ENCODE results near the gene CDH1. TPM values are rescaled to one million over a fixed set of nuclear protein-coding genes. Genes with fewer than 3 reads are reported as not detected.

Gene CDH1
- total and polyA plus RNA-seq, 2 experiments from 2014 or later: 64.1 to 142 TPM

DNA sequence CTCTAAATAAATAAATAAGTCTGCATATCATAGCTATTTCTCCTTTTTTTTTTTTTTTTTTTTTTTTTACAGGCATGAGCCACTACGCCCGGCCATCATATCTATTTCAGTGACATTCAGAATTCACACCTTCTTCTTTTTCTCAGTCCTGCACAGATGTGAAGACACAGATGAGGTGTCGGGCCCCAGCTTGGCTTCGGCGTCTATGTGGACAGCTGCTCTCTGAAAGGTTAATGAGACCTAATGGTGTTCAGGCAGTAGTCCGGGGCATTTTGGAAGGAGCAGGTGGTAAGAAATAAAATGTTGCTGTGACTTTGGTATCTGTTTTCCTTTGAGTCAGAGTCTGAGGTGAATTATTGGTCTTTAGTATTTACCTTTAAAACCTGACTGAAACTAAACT is 129.8 kb downstream of the CDH1 start:
- H3F3A ChIP-seq (replicated peaks; ENCODE audit: low read depth): 0 out of 2 replicates have a peak, but pooled peaks cover 3% of the 10 kb centered on the region
- no peaks in the 10 kb centered on the region for H3K9me3 Mint-ChIP-seq
- no peaks in the 10 kb centered on the region for H3K27me3 ChIP-seq (ENCODE audit: insufficient read depth)
- peaks cover 11% of the 10 kb centered on the region; the same call in 2 of the 3 replicates for H3K36me3 Mint-ChIP-seq (ENCODE audit: low read depth)
- H3K79me2 ChIP-seq (replicated peaks; ENCODE audit: insufficient read depth): no peaks in the 10 kb centered on the region
- H3K4me1 Mint-ChIP-seq: peaks cover 11% of the 10 kb centered on the region; the same call in 2 of the 3 replicates
- no peak overlapping the region for H3K4me3 ChIP-seq
- no peak for DNase-seq (ENCODE audit: low spot score)
- ATAC-seq: no peak
- no peaks in the 10 kb centered on the region for H4K20me1 ChIP-seq (replicated peaks; ENCODE audit: insufficient read depth)
- H3K4me3 Mint-ChIP-seq: no peak overlapping the region
- no peak overlapping the region; the same call in 1 of the 2 replicates for H3K27ac Mint-ChIP-seq
- no peak for TF ChIP-seq CTCF (conservative IDR thresholded peaks at IDR 0.05; ENCODE audit: low read depth in 2 of 2)
- no peak for TF ChIP-seq CREB1 (CRISPR knock-in tag; IDR thresholded peaks at IDR 0.05; ENCODE audit: low read depth)
- no peak for TF ChIP-seq JUNB (IDR thresholded peaks at IDR 0.05; ENCODE audit: unreplicated experiment)
- no peak for TF ChIP-seq POLR2AphosphoS5 (IDR thresholded peaks at IDR 0.05; ENCODE audit: low read depth)
- TF ChIP-seq, protein P1, sequence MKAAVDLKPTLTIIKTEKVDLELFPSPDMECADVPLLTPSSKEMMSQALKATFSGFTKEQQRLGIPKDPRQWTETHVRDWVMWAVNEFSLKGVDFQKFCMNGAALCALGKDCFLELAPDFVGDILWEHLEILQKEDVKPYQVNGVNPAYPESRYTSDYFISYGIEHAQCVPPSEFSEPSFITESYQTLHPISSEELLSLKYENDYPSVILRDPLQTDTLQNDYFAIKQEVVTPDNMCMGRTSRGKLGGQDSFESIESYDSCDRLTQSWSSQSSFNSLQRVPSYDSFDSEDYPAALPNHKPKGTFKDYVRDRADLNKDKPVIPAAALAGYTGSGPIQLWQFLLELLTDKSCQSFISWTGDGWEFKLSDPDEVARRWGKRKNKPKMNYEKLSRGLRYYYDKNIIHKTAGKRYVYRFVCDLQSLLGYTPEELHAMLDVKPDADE (IDR thresholded peaks at IDR 0.05): no peak
- no peak for TF ChIP-seq ZNF331 (CRISPR knock-in tag; IDR thresholded peaks at IDR 0.05; ENCODE audit: low read depth)
- TF ChIP-seq, protein P2, sequence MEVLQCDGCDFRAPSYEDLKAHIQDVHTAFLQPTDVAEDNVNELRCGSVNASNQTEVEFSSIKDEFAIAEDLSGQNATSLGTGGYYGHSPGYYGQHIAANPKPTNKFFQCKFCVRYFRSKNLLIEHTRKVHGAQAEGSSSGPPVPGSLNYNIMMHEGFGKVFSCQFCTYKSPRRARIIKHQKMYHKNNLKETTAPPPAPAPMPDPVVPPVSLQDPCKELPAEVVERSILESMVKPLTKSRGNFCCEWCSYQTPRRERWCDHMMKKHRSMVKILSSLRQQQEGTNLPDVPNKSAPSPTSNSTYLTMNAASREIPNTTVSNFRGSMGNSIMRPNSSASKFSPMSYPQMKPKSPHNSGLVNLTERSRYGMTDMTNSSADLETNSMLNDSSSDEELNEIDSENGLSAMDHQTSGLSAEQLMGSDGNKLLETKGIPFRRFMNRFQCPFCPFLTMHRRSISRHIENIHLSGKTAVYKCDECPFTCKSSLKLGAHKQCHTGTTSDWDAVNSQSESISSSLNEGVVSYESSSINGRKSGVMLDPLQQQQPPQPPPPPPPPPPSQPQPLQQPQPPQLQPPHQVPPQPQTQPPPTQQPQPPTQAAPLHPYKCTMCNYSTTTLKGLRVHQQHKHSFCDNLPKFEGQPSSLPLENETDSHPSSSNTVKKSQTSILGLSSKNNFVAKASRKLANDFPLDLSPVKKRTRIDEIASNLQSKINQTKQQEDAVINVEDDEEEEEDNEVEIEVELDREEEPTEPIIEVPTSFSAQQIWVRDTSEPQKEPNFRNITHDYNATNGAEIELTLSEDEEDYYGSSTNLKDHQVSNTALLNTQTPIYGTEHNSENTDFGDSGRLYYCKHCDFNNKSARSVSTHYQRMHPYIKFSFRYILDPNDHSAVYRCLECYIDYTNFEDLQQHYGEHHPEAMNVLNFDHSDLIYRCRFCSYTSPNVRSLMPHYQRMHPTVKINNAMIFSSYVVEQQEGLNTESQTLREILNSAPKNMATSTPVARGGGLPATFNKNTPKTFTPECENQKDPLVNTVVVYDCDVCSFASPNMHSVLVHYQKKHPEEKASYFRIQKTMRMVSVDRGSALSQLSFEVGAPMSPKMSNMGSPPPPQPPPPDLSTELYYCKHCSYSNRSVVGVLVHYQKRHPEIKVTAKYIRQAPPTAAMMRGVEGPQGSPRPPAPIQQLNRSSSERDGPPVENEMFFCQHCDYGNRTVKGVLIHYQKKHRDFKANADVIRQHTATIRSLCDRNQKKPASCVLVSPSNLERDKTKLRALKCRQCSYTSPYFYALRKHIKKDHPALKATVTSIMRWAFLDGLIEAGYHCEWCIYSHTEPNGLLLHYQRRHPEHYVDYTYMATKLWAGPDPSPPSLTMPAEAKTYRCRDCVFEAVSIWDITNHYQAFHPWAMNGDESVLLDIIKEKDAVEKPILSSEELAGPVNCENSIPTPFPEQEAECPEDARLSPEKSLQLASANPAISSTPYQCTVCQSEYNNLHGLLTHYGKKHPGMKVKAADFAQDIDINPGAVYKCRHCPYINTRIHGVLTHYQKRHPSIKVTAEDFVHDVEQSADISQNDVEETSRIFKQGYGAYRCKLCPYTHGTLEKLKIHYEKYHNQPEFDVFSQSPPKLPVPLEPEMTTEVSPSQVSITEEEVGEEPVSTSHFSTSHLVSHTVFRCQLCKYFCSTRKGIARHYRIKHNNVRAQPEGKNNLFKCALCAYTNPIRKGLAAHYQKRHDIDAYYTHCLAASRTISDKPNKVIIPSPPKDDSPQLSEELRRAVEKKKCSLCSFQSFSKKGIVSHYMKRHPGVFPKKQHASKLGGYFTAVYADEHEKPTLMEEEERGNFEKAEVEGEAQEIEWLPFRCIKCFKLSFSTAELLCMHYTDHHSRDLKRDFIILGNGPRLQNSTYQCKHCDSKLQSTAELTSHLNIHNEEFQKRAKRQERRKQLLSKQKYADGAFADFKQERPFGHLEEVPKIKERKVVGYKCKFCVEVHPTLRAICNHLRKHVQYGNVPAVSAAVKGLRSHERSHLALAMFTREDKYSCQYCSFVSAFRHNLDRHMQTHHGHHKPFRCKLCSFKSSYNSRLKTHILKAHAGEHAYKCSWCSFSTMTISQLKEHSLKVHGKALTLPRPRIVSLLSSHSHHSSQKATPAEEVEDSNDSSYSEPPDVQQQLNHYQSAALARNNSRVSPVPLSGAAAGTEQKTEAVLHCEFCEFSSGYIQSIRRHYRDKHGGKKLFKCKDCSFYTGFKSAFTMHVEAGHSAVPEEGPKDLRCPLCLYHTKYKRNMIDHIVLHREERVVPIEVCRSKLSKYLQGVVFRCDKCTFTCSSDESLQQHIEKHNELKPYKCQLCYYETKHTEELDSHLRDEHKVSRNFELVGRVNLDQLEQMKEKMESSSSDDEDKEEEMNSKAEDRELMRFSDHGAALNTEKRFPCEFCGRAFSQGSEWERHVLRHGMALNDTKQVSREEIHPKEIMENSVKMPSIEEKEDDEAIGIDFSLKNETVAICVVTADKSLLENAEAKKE (CRISPR knock-in tag; IDR thresholded peaks at IDR 0.05): no peak
- TF ChIP-seq EZH2phosphoT487 (IDR thresholded peaks at IDR 0.05; ENCODE audit: unreplicated experiment): no peak
- no peak for TF ChIP-seq EZH2 (IDR thresholded peaks at IDR 0.05; ENCODE audit: low read depth, unreplicated experiment)
- TF ChIP-seq ZNF114 (CRISPR knock-in tag; IDR thresholded peaks at IDR 0.05): no peak
- TF ChIP-seq, protein P3, sequence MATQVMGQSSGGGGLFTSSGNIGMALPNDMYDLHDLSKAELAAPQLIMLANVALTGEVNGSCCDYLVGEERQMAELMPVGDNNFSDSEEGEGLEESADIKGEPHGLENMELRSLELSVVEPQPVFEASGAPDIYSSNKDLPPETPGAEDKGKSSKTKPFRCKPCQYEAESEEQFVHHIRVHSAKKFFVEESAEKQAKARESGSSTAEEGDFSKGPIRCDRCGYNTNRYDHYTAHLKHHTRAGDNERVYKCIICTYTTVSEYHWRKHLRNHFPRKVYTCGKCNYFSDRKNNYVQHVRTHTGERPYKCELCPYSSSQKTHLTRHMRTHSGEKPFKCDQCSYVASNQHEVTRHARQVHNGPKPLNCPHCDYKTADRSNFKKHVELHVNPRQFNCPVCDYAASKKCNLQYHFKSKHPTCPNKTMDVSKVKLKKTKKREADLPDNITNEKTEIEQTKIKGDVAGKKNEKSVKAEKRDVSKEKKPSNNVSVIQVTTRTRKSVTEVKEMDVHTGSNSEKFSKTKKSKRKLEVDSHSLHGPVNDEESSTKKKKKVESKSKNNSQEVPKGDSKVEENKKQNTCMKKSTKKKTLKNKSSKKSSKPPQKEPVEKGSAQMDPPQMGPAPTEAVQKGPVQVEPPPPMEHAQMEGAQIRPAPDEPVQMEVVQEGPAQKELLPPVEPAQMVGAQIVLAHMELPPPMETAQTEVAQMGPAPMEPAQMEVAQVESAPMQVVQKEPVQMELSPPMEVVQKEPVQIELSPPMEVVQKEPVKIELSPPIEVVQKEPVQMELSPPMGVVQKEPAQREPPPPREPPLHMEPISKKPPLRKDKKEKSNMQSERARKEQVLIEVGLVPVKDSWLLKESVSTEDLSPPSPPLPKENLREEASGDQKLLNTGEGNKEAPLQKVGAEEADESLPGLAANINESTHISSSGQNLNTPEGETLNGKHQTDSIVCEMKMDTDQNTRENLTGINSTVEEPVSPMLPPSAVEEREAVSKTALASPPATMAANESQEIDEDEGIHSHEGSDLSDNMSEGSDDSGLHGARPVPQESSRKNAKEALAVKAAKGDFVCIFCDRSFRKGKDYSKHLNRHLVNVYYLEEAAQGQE (IDR thresholded peaks at IDR 0.05; ENCODE audit: unreplicated experiment): no peak
- no peak for TF ChIP-seq STAT1 (IDR thresholded peaks at IDR 0.05; ENCODE audit: unreplicated experiment)
- no peak for TF ChIP-seq NANOG (IDR thresholded peaks at IDR 0.05; ENCODE audit: borderline replicate concordance)
- H3K27me3 Mint-ChIP-seq (ENCODE audit: insufficient read depth, low read depth, poor library complexity): peaks cover 6% of the 10 kb centered on the region
- no peaks in the 10 kb centered on the region; the same call in 1 of the 2 replicates for H3K36me3 ChIP-seq (ENCODE audit: insufficient read depth)
- H3K27ac ChIP-seq (ENCODE audit: low read depth): no peak overlapping the region
- H2AFZ ChIP-seq: no peak overlapping the region
- peaks cover 16% of the 10 kb centered on the region for H3K4me1 ChIP-seq (ENCODE audit: insufficient read depth)
- H3K9me2 ChIP-seq (ENCODE audit: insufficient read depth): no peaks in the 10 kb centered on the region
- H3K4me2 ChIP-seq: no peak overlapping the region

All from GM23338 (cell line).